H1 (cell line): Measurements from ENCODE around the gene NPAS4.
A peak's percentile ranks its signal among the peaks of the same experiment; 100 is the strongest.

ENCODE experiments used
- ASH2L ChIP-seq: fragments of 200-600, 300-600 bp; sonication (generic); IDR thresholded peaks from one replicate; pipeline ENCODE4 v1.7.1; 2017; ENCODE audit warnings: low read length
- RNF2 ChIP-seq: fragments of 200-900, 300-1000 bp; sonication (generic); IDR thresholded peaks from 2 replicates; pipeline ENCODE4 v1.7.1; 2016; ENCODE audit warnings: borderline replicate concordance, low read depth, mild to moderate bottlenecking, antibody characterized with exemption, low read length; ENCODE audit not compliant: poor library complexity, severe bottlenecking; ENCODE audit errors: missing control alignments
- TF ChIP-seq, protein P1 (sequence below), 3 experiments: IDR thresholded peaks; 1 replicate in 2 of 3; 2 replicates in 1 of 3; pipeline versions ENCODE4 v1.5.1 to v1.6.1; 2011; ENCODE audit warnings: low read length in 3 of 3, mild to moderate bottlenecking in 3 of 3, inconsistent platforms in 2 of 3, low read depth in 1 of 3, moderate library complexity in 1 of 3; ENCODE audit not compliant: insufficient read depth in 1 of 3; ENCODE audit errors: control extremely low read depth in 1 of 3

DNA sequence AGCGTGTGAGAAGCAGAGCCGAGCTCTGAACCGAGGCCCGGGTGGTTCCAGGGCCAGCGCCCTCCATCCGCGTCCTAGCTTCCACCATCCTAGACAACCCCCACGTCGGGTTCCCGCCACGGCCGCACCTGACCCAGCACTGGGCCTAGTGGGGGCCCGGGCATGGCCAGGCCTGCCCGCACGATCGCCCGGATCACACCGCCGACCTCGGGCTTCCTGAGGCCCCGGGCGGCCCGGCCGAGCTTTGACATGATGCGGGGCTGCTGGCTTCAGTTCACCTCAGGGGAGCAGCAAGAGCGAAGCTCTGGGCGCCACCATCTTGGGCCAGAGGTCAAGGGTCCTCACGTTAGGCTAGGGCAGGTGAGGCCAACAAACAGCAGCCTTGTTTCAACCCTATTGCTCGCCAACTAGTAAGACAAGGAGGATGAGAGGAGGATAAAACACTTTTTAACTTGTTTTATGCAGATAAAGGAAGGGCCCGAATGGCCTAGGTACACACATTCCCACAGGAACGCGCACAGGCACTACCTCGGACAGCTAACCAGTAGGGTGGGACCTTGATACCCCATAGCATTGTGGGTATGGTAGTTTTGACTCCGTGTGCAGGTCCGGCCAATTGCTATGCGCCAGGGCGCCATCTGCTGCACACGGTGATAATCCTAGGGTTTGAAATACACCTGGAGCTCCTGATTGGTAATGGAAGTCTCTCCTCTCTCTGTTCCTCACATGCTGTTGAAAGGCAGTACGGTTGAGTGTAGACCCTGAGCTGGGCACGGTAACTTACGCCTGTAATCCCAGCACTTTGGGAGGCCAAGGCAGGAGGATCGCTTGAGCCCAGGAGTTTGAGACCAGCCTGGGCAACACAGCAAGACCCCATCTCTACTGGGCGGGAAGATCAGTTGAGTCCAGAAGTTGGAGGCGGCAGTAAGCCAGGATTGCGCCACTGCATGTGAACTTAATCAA is 17.9 kb downstream of the NPAS4 start, which contains the start of gene MRPL11:
- TF ChIP-seq ASH2L (peak; percentile 54), RNF2 (no peak)
- TF ChIP-seq, protein P1, sequence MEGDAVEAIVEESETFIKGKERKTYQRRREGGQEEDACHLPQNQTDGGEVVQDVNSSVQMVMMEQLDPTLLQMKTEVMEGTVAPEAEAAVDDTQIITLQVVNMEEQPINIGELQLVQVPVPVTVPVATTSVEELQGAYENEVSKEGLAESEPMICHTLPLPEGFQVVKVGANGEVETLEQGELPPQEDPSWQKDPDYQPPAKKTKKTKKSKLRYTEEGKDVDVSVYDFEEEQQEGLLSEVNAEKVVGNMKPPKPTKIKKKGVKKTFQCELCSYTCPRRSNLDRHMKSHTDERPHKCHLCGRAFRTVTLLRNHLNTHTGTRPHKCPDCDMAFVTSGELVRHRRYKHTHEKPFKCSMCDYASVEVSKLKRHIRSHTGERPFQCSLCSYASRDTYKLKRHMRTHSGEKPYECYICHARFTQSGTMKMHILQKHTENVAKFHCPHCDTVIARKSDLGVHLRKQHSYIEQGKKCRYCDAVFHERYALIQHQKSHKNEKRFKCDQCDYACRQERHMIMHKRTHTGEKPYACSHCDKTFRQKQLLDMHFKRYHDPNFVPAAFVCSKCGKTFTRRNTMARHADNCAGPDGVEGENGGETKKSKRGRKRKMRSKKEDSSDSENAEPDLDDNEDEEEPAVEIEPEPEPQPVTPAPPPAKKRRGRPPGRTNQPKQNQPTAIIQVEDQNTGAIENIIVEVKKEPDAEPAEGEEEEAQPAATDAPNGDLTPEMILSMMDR (IDR thresholded peaks at IDR 0.05; ENCODE audit: control extremely low read depth in 1 of 3, insufficient read depth in 1 of 3, low read depth in 1 of 3, low read length in 3 of 3): peak; percentile 72 to 92 (median 77)
